GM12872 (cell line): ENCODE data around the gene HVCN1.

Experiments used
- CTCF ChIP-seq: IDR thresholded peaks from 3 replicates; pipeline ENCODE4 v1.5.1; 2011; ENCODE audit warnings: low read depth, mild to moderate bottlenecking, low read length, moderate library complexity; ENCODE audit not compliant: insufficient read depth

The HVCN1 gene

GRCh38 chr12:110708917-110709316, 20.0 kb upstream of the HVCN1 start:
- no peak for TF ChIP-seq CTCF

- TF ChIP-seq CTCF = no peak
These were observed 16.4 kb upstream of the HVCN1 start for GRCh38 chr12:110705309-110705708.

GRCh38 chr12:110704750-110705149, 15.8 kb upstream of the HVCN1 start:
- peak; percentile 54; the same call in 2 of the 3 replicates for TF ChIP-seq CTCF

- TF ChIP-seq CTCF = no peak
These were observed 15.3 kb upstream of the HVCN1 start for GRCh38 chr12:110704231-110704630.

- TF ChIP-seq CTCF = no peak
These were observed 13.2 kb upstream of the HVCN1 start for GRCh38 chr12:110702081-110702480.

- TF ChIP-seq CTCF = 0 out of 3 replicates have a peak, but pooled peaks have one; percentile 12
These were observed 10.9 kb upstream of the HVCN1 start for GRCh38 chr12:110699591-110700445.

- peak; percentile 97 for TF ChIP-seq CTCF
These were observed 9.4 kb upstream of the HVCN1 start for GRCh38 chr12:110698171-110698902.
